Hepatocyte (in vitro differentiated cells): Measurements from ENCODE around the gene CALY. TPM values are rescaled to one million over a fixed set of nuclear protein-coding genes. Genes with fewer than 3 reads are reported as not detected.

ENCODE experiments used
- DNase-seq: peaks from one replicate; pipeline ENCODE4 v3.0.0-alpha.2; 2016; ENCODE audit warnings: low spot score
- H2AFZ ChIP-seq: fragments of 200-600 bp; sonication (generic); 2 replicates; pipeline ENCODE4 v1.6.0; 2016; ENCODE audit warnings: antibody characterized with exemption, mild to moderate bottlenecking
- H3K27ac ChIP-seq: fragments of 200-600 bp; sonication (generic); 2 replicates; pipeline ENCODE4 v1.5.1; 2016; ENCODE audit warnings: mild to moderate bottlenecking
- H3K27me3 ChIP-seq: fragments of 200-600 bp; sonication (generic); 2 replicates; pipeline ENCODE4 v1.6.1; 2016
- H3K36me3 ChIP-seq: fragments of 200-600 bp; sonication (generic); replicated peaks from 2 replicates; pipeline ENCODE4 v1.5.1; 2016; ENCODE audit warnings: low read depth; ENCODE audit not compliant: insufficient read depth
- H3K4me1 ChIP-seq: fragments of 200-600 bp; sonication (generic); 2 replicates; pipeline ENCODE4 v1.5.1; 2016; ENCODE audit warnings: mild to moderate bottlenecking, moderate library complexity; ENCODE audit not compliant: insufficient read depth
- H3K4me2 ChIP-seq: fragments of 200-600 bp; sonication (generic); 2 replicates; pipeline ENCODE4 v1.6.0; 2016
- H3K4me3 ChIP-seq: fragments of 200-600 bp; sonication (generic); 2 replicates; pipeline ENCODE4 v1.5.1; 2016; ENCODE audit warnings: mild to moderate bottlenecking
- H3K79me2 ChIP-seq: fragments of 200-600 bp; sonication (generic); 2 replicates; pipeline ENCODE4 v1.6.0; 2017; ENCODE audit warnings: mild to moderate bottlenecking
- H3K9me2 ChIP-seq: fragments of 200-600 bp; sonication (generic); replicated peaks from 2 replicates; pipeline ENCODE4 v1.6.0; 2017; ENCODE audit warnings: mild to moderate bottlenecking; ENCODE audit not compliant: insufficient read depth
- H3K9me3 ChIP-seq: fragments of 200-600 bp; sonication (generic); 2 replicates; pipeline ENCODE4 v1.5.1; 2016; ENCODE audit warnings: low read depth, mild to moderate bottlenecking
- H4K20me1 ChIP-seq: fragments of 200-600 bp; sonication (generic); 2 replicates; pipeline ENCODE4 v1.6.0; 2016; ENCODE audit warnings: mild to moderate bottlenecking; ENCODE audit not compliant: insufficient read depth, poor library complexity, severe bottlenecking
- EZH2 ChIP-seq: fragments of 200-600 bp; sonication (generic); IDR thresholded peaks from 2 replicates; pipeline ENCODE4 v1.6.1; 2016; ENCODE audit warnings: antibody characterized with exemption, mild to moderate bottlenecking, borderline replicate concordance
- EZH2phosphoT487 ChIP-seq: fragments of 200-600 bp; sonication (generic); IDR thresholded peaks from one replicate; pipeline ENCODE4 v1.6.1; 2018; ENCODE audit warnings: antibody characterized with exemption, mild to moderate bottlenecking, low read depth, moderate library complexity; ENCODE audit not compliant: unreplicated experiment, severe bottlenecking
- WGBS: methylation state at CpG from one replicate; pipeline ENCODE4 v1.1.6; 2016; ENCODE audit warnings: low lambda C conversion rate; ENCODE audit errors: missing lambda C conversion rate; 5-methylcytosine and 5-hydroxymethylcytosine counted together
- polyA plus RNA-seq: library from polyadenylated mRNA; unstranded; fragments of >200 nt; fragmentation: Nextera tagmentation; extraction: Ambion mirVana; gene quantifications from 2 replicates; pipeline ENCODE4 v1.2.1, GENCODE V29; 2016
- total RNA-seq: library from RNA; depleted of rRNA; stranded (reverse); fragments of >200 nt; gene quantifications from 2 replicates; pipeline ENCODE4 v1.2.3, GENCODE V29; 2014
- TF ChIP-seq, protein P1 (sequence below): fragments of 200-600 bp; sonication (generic); IDR thresholded peaks from 2 replicates; pipeline ENCODE4 v1.5.1; 2016; ENCODE audit warnings: antibody characterized with exemption, mild to moderate bottlenecking; ENCODE audit not compliant: poor library complexity

The CALY gene
- total and polyA plus RNA-seq, 2 experiments from 2014 or later, result 2.3 to 3.7 TPM

DNA sequence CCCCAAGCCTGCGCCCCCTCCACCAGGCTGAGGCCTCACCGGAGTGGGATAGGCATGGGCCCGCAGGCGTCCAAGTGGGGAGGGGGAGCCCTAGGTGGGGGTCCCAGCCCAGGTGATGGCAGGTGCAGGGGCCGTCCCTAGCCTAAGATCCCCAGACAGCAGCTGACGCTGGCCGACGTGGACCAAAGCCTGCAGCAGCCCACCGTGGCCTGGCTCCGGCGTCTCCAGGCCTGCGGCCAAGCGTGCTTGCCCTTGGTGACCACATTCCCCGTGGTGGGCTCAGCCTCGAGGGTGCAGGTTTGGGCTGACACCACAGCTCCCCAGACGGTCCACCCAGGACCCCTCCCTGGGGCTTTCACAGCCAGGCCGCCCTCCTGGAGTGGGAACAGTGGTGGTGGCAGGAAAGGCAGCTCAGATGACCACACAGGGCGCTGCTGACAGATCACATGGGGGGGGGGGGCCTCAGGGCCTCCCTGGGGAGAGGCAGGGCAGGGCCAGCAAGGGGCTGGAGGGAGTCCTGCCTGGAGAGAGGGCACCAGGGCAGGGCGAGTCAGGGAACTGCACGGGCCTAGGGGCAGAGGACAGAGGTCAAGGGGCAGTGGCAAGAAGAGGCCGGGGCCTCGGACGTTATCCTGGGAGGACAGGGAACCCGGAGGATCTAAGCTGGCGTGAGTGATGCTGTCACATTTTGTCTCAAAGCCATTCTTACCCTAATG is 59.3 kb downstream of the CALY start:
- 77% methylated on average over 18 of the region's 25 CpGs for WGBS
- DNase-seq, result no peak
- H3K9me2 ChIP-seq, result no peaks in the 10 kb centered on the region
- H3K4me2 ChIP-seq, result peak overlapping the region; percentile 89
- no peaks in the 10 kb centered on the region for H4K20me1 ChIP-seq
- H3K4me1 ChIP-seq, result peaks cover 42% of the 10 kb centered on the region
- no peaks in the 10 kb centered on the region for H3K79me2 ChIP-seq
- TF ChIP-seq, protein P1, sequence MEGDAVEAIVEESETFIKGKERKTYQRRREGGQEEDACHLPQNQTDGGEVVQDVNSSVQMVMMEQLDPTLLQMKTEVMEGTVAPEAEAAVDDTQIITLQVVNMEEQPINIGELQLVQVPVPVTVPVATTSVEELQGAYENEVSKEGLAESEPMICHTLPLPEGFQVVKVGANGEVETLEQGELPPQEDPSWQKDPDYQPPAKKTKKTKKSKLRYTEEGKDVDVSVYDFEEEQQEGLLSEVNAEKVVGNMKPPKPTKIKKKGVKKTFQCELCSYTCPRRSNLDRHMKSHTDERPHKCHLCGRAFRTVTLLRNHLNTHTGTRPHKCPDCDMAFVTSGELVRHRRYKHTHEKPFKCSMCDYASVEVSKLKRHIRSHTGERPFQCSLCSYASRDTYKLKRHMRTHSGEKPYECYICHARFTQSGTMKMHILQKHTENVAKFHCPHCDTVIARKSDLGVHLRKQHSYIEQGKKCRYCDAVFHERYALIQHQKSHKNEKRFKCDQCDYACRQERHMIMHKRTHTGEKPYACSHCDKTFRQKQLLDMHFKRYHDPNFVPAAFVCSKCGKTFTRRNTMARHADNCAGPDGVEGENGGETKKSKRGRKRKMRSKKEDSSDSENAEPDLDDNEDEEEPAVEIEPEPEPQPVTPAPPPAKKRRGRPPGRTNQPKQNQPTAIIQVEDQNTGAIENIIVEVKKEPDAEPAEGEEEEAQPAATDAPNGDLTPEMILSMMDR, result no peak
- TF ChIP-seq EZH2phosphoT487, result no peak
- no peak for TF ChIP-seq EZH2
- H3K27ac ChIP-seq, result peak overlapping the region; percentile 85
- H3K4me3 ChIP-seq, result no peak overlapping the region
- H3K9me3 ChIP-seq, result no peaks in the 10 kb centered on the region
- H3K36me3 ChIP-seq, result no peaks in the 10 kb centered on the region
- no peak overlapping the region for H2AFZ ChIP-seq
- H3K27me3 ChIP-seq, result peaks cover 13% of the 10 kb centered on the region

DNA sequence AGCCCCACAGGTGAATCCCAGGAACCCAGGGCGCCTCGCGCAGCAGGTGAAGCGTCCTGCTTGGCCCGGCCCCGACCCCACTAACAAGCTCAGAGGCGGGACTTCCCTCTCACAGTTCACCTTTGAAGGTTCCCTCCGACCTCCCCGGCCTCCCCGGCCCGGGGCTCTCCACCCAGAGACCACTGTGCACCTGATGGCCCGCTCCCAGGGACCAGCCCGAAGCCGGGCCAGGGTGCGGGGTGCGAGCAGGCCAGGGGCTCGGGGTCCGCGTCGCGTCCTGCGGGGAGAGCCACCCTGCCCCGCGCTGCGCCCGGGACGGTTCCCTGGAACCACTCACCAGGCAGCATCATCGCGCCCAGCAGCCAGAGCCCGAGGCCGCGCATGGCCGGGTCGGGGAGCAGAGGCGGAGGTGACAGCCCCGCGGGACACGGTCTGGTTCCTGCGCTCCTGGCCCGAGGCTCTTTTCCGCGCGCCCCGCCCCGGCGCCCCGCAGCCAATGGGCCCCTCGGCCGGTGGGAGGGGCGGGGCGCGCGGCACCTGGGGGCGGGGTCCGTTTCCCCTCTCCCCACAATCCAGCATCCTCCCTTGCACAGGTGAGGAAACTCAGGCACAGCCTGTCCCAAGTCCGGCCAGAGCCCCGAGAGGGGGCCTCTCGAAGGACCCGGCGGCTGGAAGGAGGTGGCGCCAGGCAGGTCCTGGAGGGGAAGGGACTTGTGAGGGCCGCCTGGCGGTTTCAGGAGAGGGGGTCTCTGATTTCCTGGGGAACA is 60.1 kb downstream of the CALY start, which contains the start of gene ADAM8:
ADAM8 (minus strand) TSS at position 434 of the 767 bp plus-strand sequence; CDS start at position 383, 51 bp downstream.
- peak within 1 kb of the TSS; percentile 85 for H3K27ac ChIP-seq
- WGBS, result 20% methylated on average over 29 of the region's 63 CpGs
- H3K36me3 ChIP-seq, result no peaks in the 10 kb centered on the region
- no peak within 1 kb of the TSS for H2AFZ ChIP-seq
- H3K9me3 ChIP-seq, result no peaks in the 10 kb centered on the region
- DNase-seq, result peak; percentile 64
- no peaks in the 10 kb centered on the region for H3K79me2 ChIP-seq
- H3K27me3 ChIP-seq, result peaks cover 13% of the 10 kb centered on the region
- no peaks in the 10 kb centered on the region for H3K9me2 ChIP-seq
- H3K4me1 ChIP-seq, result peaks cover 42% of the 10 kb centered on the region
- TF ChIP-seq EZH2 (no peak), EZH2phosphoT487 (no peak)
- TF ChIP-seq, protein P1, result no peak
- H3K4me3 ChIP-seq, result no peak within 1 kb of the TSS
- peak within 1 kb of the TSS; percentile 89 for H3K4me2 ChIP-seq
- H4K20me1 ChIP-seq, result no peaks in the 10 kb centered on the region

DNA sequence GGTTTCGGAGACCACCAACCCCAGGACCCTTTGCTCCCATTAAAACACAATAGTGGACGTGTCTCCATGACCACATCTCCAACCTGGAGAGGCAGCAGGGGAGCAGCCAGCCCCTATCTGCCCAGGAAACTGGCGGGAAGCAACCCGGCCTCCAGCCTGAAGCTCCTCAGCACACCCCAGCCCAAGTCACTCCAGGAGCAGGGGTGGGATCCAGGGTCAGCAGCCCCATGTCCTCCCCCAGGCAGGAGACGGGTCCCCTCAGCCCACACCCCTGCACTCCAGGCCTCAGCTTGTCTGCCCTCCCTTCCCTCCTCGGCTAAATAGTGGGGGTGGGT is 60.6 kb downstream of the CALY start:
- H3K79me2 ChIP-seq, result no peaks in the 10 kb centered on the region
- peaks cover 42% of the 10 kb centered on the region for H3K4me1 ChIP-seq
- H3K4me3 ChIP-seq, result no peak overlapping the region
- H3K27ac ChIP-seq, result no peak overlapping the region
- H3K4me2 ChIP-seq, result peak overlapping the region; percentile 89
- no peaks in the 10 kb centered on the region for H3K9me2 ChIP-seq
- no peaks in the 10 kb centered on the region for H3K9me3 ChIP-seq
- no peak for DNase-seq
- H4K20me1 ChIP-seq, result no peaks in the 10 kb centered on the region
- peaks cover 13% of the 10 kb centered on the region for H3K27me3 ChIP-seq
- no peak overlapping the region for H2AFZ ChIP-seq
- TF ChIP-seq EZH2phosphoT487, result no peak
- TF ChIP-seq EZH2, result no peak
- 64% methylated on average over 5 of the region's 6 CpGs for WGBS
- H3K36me3 ChIP-seq, result no peaks in the 10 kb centered on the region

DNA sequence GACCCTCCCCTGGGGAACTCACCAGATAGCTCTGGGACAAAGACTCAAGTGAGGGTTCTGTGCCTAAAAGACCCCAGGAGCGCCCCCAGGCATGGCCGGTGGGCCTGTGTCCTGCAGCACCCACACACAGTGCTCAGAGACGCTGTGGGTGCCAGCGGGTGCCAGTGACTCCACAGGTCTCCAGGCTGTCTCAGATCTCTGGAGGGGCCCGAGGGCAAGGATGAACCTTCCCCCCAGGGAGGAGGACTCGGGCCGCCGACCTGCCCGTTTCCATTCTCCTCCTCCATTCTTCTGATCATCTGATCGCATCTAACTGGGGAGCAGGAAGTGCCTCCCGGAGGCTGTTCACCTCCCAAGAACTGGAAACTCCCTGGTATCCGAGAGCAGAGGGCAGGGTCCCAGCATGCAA is 61.0 kb downstream of the CALY start:
- Histone ChIP-seq H3K79me2 (no peaks in the 10 kb centered on the region), H4K20me1 (no peaks in the 10 kb centered on the region), H3K4me2 (peak overlapping the region; percentile 89), H3K4me1 (peaks cover 42% of the 10 kb centered on the region), H2AFZ (no peak overlapping the region), H3K27ac (no peak overlapping the region), H3K9me2 (no peaks in the 10 kb centered on the region), H3K27me3 (peaks cover 13% of the 10 kb centered on the region), H3K4me3 (no peak overlapping the region), H3K36me3 (no peaks in the 10 kb centered on the region), H3K9me3 (no peaks in the 10 kb centered on the region)
- TF ChIP-seq, protein P1, result no peak
- TF ChIP-seq EZH2phosphoT487, result no peak
- no peak for TF ChIP-seq EZH2
- no peak for DNase-seq
- WGBS, result 58% methylated on average over 11 of the region's 12 CpGs
